Right lobe of liver (tissue), 4 donors: ENCODE data around the gene INAFM1.
A peak's percentile ranks its signal among the peaks of the same experiment; 100 is the strongest.

ENCODE experiments used
- CTCF ChIP-seq, 4 donors: fragments of 200-600 bp in 3 of 4; fragments of 450-650 bp in 1 of 4; IDR thresholded peaks; one replicate each; pipeline versions ENCODE4 v1.5.1 to v1.8.0; 2016 to 2022; ENCODE audit warnings: antibody characterized with exemption in 4 of 4, mild to moderate bottlenecking in 2 of 4
- POLR2A ChIP-seq: fragments of 450-650 bp; IDR thresholded peaks from one replicate; pipeline ENCODE4 v1.6.1; 2017; ENCODE audit warnings: antibody characterized with exemption, mild to moderate bottlenecking
- donor health status: DM: no; HTN: no; CAD: no.
- donor health status: DM: no; HTN: no; CAD: no.
- donor health status: DM: no; HTN: yes; CAD: no.

- TF ChIP-seq POLR2A (no peak), CTCF (IDR thresholded peaks at IDR 0.05) (peak; percentile 72 to 95 (median 86))
These were observed 44.4 kb upstream of the INAFM1 start for GRCh38 chr19:47230054-47230920.
